Measurements from ENCODE around the gene FAM118A.
"Not testable (repeated sequence)": the region's sequence is repeated elsewhere in the genome, so short reads cannot be mapped to it uniquely, and the experiment has no call there.

Gene FAM118A

DNA sequence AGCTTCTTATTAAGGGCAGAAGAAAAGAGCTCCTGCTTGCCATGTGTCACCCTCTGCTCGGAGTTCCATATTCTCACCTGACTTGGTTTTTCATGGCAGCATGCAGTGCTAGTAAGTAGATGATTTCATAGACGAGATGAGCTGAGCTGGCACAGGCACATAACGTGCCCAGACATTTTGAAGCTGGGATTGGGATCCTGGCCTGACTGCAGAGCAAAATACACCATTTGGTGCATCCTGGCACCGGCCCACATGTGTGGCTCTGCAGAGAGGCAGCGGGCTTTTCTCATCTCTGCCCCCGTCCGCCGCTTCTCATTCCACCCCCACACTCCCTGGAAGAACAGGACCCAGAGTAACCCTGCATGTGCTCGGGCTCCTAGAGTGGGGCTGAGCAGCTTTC is 24.8 kb downstream of the FAM118A start:
- no peak for DNase-seq

- no peak for DNase-seq
Measured at GRCh38 chr22:45335021-45335818, 25.5 kb downstream of the FAM118A start.

- no peak for DNase-seq
Measured at GRCh38 chr22:45335854-45336522, 26.3 kb downstream of the FAM118A start.

DNA sequence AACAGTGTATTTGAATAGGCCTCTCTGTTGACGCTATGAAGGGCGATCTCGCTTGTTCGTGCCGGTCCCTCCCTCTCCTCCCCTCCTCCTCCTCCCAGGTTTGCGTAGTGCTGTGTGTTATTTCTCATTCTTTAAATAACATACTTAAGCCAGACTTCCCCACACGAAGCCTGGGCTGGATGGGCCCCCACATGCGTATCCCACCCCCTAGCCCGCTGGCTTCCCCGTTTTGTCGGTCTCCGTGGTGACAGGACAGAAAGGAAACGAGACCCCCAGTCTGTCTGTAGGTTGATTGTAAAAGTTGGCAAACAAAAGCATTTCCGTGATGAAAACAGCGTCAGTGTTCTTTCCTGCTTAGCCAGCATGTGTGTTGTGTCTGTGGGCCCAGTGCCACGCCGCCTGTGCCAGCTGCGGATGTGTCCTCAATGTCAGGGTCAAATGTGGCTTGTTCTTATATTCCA is 27.3 kb downstream of the FAM118A start:
- no peak for DNase-seq

DNA sequence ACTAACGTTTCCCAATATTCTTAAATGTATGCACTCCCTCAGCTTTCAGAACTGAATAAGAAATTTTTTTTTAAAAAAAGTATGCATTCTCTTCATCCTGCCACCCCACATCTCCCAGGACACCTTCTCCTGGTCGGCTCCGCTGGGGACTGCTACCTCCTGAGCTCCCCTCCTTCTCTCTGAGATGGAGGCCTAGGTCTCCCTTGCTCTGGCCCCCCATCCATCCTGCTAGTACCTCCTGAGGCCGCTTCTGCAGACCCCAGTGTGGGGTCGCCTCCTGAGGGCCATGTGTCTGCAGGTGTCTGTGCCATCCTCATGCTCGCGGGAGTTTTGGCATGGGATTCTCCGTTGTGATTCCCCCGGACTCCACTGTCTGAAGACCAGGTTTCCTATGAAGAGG is 27.8 kb downstream of the FAM118A start:
- DNase-seq, result no peak

DNA sequence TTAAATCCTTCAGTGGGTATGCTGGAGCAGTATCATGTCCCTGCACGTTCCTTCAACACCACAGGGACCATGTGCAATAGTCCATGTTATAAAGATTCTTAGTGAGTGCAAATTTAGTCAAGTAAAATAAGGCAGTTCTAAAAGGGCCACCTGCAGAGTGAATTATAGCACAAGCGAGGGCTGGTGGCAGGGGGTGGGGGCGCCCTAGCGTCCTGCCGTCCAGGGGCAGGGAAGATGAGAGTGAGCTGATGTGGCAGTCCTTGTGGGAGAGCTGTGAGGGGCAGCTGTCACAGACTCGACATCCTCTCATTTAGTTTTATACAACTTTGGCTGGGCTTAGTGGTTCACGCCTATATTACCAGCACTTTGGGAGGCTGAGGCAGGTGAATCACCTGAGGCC is 29.1 kb downstream of the FAM118A start:
- DNase-seq, result no peak

DNA sequence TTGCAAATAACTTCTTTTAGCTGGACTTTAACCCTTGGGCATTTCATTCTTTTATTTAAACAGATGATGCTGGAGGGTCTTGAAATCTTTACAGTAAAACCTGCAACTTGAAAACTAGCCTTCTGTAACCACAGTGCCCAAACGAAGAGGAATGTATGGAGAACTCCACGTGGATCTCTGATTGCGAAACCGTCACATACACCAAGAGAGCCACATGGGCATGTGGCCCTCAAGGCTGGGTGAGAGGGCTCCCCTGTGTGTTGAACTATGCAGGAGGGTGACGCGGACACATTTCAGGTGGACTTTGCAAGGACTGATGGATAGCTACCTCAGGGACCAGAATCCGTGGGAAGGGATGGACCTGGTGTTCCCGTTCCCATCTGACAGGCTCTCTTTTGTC is 30.6 kb downstream of the FAM118A start:
- DNase-seq, result no peak

DNA sequence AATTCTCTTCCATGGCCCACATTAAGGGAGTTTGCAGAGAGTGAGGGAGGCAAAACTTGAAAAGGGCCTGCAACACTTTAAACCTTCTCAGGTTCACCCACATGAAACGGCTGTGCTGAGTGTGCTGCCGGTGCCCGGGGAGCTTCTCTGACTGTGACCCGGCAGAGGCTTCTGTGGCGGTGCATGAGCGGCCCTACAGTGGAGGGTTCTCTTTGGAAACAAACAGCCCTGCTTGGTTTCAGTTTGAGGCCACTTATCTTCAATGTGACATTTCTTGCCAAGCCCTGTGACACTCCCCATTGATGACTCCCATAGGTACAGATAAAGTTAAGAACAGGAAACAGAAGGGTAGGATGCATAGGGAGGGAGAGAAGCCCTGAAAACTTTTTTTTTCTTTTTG is 31.8 kb downstream of the FAM118A start:
- peak; percentile 50 for DNase-seq

GRCh38 chr22:45343143-45343542 is 33.4 kb downstream of the FAM118A start:
- DNase-seq, result no peak

- DNase-seq, result no peak
Measured at GRCh38 chr22:45344334-45344733, 34.6 kb downstream of the FAM118A start.

- DNase-seq, result no peak
Measured at GRCh38 chr22:45349916-45350315, 40.2 kb downstream of the FAM118A start.

DNA sequence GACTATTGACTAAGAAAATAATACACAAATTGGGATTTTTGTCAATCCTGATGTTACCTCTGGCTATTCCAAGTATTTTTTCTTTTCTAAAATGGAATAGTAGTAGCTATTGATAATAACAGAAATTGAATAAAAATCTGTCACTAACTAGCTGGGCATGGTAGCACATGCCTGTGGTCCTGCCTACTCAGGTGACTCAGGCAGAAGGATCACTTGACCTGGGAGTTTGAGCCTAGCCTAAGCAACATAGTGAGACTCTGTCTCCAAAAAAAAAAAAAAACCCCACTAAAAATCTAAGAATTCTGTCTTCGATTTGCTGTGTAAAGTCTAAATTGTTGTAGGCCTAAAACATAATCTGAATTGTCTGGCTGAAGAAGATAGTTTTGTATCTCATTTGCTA is 42.2 kb downstream of the FAM118A start:
- DNase-seq, result no peak

GRCh38 chr22:45352757-45353156 is 43.0 kb downstream of the FAM118A start:
- not testable (repeated sequence) for DNase-seq

- DNase-seq, result no peak
Measured at GRCh38 chr22:45353786-45354185, 44.1 kb downstream of the FAM118A start.

GRCh38 chr22:45357490-45357889 is 47.8 kb downstream of the FAM118A start:
- DNase-seq, result no peak

DNA sequence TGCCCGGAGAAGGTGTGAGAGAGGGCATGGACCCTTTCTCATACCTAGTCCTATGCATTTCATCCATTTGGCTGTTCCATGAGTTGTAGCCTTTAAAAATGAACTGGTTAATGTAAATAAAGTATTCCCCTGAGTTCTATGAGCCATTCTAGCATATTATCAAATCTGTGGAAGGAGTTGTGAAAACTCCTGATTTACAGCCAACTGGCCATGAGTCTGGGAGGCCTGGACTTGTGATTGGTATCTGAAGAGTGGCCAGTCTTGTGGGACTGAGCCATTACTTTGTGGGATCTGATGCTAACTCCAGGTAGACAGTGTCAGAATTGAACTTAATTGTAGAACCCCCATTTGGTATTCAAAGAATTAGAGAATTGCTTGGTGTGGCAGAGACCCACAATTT is 48.4 kb downstream of the FAM118A start:
- DNase-seq, result no peak

GRCh38 chr22:45359627-45360026 is 49.9 kb downstream of the FAM118A start:
- no peak for DNase-seq

GRCh38 chr22:45366713-45367112 is 57.0 kb downstream of the FAM118A start:
- DNase-seq, result no peak

DNA sequence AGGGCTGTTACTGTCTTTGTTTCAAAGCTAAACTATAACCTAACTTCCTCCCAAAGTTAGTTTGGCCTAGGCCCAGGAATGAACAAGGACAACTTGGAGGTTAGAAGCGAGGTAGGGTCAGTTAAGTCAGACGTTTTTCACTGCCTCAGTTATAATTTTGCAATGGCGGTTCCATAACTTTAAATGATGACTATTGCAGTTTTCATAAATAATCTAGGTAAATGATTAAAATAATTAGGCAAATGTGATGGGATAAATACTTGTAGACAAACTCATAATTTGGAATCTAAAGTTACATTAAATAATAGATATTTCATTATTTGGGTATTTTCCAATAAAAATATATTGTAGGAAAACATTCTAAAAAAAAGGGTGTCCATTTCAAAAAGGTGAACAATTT is 63.9 kb downstream of the FAM118A start:
- DNase-seq, result not testable (repeated sequence)

DNA sequence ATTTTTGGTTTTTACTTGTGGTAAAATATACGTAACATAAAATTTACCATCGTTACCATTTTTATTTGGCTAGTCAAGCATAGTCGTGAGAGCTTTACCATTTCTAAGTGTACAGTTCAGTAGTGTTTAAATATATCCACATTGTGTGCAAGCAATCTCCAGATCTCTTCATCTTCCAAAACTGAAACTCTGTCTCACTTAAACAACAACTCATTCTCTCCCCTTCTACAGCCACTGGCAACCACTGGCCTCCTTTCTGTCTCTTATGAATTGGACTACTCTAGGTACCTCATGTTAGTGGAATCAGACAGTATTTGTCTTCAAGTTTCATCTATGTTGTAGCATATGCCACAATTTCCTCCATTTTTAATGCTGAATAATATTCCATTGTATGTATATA is 66.3 kb downstream of the FAM118A start:
- no peak for DNase-seq

DNA sequence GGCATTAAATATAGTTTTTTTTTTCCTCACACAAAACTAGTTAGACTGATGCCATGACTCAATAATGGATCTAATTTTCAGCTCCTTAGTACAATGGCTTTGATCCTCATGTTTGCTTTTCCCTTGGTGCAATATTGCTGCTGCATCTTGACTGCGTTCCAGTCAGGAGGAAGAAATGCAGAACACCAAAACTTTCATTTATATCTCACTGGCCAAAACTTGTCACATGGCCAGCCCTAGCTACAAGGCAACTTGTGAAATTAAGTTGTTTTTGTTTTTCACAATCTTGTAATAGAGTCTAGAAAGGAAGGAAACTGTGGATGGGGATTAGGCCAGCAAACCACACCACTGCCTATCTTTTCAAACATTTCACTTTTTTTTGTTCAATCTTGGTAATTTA is 67.0 kb downstream of the FAM118A start:
- DNase-seq, result no peak

DNA sequence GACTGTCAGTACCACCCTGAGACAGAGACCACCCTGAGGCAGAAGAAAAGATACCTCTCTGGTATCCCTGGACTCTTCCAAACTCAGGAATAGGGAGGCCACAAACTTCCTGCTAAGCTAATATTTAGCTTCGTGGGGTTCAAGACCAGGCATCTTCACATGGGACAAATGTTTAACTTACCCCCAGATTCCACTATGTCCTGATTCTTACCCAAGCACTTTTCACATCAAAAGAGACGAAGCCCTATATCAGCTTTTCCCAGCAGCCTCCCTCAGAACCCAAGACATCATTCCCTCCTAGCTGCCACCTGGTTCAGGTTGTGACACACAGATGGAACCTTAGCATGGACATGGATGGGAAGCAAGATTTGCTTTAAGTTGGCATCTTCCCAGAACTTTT is 71.6 kb downstream of the FAM118A start:
- no peak for DNase-seq

- no peak for DNase-seq
Measured at GRCh38 chr22:45389546-45389945, 79.8 kb downstream of the FAM118A start.

All from activated CD4-positive, alpha-beta T cell treated with anti-CD3 and anti-CD28 coated beads for 1 hour (primary cell).